HG03103 (cell line): ENCODE results near the gene PTRHD1.
"Not testable (repeated sequence)": the region's sequence is repeated elsewhere in the genome, so short reads cannot be mapped to it uniquely, and the experiment has no call there.

Source experiments
- ATAC-seq: cut with Tn5 transposase; IDR thresholded peaks from one replicate; pipeline ENCODE4 v1.9.1; 2021; ENCODE audit warnings: low read depth; ENCODE audit not compliant: unreplicated experiment

Gene PTRHD1

DNA sequence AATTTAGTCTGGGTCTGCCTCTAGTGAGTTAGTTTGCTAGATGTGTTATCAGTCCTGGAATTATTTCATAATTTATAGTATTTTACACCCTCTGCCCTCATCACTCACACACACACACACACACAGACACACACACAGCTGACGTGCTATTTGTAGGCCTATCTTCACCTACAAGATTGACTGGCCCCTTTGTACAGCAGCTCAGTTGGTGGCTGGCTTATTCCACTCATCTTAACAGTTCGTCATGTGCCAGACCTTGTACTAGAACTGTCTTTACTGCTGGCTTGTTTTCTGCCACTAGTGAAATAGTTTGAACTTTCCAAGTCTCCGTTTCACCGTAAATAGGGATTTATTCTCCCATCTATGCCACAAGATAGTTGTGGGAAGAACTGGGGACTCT, 21.3 kb upstream of the PTRHD1 start:
- no peak for ATAC-seq

DNA sequence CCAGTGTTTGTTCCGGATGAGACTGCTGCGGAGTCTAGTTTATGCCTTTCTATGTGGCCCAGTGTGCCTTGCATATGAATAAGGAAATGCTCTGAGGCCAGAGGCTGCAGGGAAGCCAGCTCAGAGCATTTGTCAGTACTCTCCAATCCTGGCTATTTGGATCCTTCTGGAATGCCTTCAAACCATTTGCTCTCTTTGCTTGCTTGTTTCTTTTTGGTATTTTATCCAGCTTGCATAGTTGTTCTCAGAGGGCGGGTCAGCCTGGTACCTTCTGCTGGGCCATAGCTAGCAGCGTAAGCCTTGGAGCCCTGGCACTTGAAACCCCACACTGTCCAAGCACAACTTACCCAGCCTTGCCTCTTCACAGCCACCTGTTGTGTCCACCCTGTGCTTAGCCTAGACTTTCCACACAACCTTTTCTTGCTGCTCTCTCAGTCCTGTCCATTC, 20.5 kb upstream of the PTRHD1 start:
- no peak for ATAC-seq

DNA sequence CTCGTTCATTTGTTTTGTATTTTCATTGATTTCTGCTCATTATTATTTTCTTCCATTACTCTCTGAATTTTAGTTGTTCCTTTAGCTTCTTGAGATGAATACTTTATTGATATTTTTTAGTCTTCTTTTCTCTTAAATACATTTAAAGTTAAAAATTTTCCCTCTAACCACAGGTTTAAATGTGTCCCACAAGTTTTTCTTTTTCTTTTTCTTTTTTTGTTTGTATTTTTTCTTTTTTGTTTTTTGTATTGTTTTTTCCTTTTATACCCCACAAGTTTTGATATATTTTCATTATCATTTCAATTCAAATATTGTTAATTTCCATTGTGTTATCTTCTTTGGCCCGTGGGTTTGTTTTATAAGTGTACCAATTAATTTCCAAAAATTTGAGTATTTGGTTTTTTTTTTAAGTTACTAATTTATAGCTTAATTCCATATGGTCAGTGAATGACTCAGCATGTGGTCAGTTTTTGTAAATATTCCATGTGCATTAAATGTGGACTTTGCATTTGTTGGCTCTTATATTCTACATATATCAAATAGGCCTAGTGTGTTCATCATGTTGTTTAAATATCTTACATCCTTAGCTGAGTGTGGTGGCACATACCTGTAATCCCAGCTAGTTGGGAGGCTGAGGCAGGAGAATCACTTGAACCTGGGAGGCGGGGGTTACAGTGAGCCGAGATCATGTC, 16.3 kb upstream of the PTRHD1 start:
- ATAC-seq, result no peak

DNA sequence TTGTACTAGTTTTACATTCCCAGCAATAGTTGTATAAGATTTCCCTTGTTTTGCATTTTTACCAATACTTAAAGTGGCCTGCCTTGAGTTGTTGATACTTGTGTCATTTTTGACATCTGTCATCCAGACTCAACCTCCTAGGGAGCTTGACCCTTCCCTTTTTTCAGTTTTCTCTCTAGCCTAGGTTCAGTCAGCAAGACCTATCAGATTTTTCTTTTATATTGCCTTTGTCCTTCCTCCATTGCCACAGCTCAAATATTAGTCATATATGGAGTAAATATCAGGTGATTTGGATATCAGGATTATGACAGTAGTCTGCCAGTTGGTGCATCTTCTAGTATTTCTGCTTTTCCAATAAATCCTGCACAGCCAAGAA, 13.5 kb upstream of the PTRHD1 start:
- no peak for ATAC-seq

DNA sequence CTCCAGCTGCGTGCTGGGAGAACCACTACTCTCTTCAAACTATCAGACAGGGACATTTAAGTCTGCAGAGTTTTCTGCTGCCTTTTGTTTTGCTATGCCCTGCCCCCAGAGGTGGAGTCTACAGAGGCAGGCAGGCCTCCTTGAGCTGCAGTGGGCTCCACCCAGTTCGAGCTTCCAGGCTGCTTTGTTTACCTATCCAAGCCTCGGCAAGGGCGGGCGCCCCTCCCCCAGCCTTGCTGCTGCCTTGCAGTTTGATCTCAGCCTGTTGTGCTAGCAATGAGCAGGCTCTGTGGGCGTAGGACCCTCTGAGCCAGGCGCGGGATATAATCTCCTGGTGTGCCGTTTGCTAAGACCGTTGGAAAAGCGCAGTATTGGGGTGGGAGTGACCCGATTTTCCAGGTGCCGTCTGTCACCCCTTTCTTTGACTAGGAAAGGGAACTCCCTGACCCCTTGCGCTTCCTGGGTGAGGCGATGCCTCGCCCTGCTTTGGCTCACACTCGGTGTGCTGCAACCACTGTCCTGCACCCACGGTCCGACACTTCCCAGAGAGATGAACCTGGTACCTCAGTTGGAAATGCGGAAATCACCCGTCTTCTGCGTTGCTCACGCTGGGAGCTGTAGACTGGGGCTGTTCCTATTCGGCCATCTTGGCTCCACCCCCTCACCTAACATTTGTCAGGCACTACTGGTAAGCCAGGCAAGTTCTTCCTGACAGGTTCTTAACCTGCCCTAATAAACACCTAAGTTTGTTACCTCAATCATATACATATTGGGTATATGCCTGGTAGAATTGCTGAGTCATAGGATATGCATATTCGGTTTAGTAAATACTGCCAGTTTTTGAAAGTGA, 12.8 kb upstream of the PTRHD1 start:
- not testable (repeated sequence) for ATAC-seq

DNA sequence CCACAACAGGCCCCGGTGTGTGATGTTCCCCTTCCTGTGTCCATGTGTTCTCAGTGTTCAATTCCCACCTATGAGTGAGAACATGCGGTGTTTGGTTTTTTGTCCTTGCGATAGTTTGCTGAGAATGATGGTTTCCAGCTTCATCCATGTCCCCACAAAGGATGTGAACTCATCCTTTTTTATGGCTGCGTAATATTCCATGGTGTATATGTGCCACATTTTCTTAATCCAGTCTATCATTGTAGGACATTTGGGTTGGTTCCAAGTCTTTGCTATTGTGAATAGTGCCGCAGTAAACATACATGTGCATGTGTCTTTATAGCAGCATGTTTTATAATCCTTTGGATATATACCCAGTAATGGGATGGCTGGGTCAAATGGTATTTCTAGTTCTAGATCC, 7.3 kb upstream of the PTRHD1 start:
- ATAC-seq, result not testable (repeated sequence)

DNA sequence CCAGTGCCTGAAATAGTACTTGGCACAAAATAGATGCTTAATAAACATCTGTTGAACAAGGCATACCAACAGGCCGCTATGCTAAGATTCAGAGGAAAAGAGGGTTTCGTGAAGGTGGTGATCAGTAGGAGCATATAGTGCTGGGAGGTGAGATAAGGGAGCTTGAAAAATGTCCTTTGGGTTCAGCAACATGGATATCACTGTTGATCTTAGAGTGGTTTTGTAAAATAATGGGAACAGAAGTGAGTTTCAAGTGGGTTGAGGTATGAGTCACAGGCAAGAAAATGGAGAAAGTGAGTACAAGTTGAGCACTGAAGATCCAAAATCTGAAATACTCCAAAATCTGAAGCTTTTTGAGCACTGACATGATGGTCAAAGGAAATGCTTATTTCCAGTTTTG, 4.5 kb upstream of the PTRHD1 start:
- no peak for ATAC-seq

DNA sequence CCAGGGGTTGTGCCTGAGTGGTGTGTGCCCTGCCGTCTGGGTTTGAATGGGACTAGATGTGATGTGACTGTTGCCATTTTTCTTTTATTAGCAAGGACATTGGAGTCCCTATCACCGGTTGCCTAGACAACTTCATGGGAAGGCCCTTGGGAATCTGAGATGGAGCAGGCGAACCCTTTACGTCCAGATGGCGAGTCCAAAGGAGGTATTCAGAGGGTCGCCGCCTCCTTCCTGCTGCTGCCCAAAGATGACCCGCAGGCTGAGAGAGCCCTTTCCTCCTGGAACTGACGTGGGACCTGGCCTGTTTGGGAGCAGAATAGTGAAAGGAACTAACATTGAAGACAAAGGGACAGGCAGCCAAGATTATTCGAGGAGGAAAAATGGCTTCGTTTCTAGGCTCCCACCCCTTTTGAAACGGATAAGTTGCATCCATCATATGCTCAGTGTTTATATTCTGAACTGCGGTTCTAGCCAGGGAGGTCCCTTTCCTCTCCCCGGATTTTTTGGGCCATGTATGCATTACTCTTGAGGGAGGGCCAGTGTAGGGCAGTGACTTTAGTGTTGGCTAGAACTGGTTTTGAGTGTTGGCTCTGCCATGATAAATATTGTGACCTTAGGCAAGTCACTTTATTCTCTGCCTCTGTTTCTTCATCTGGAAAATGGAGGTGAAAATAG, 707 bp upstream of the PTRHD1 start:
- ATAC-seq, result no peak

DNA sequence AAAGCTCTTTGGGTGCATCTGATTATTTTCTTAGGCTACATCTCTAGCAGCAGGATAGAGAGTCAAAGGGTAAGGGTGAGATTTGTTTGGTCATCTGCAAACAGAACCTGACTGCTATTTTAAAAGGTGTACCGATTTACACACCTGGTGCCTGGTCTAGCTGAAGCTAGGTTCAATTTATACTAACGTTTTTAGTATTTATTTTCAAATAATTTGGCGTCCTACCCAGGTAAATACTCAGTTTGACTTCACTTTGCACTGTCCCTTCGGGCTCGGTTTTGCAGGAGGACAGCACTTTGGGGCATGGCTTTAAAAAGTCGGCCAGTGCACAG, 683 bp downstream of the PTRHD1 start:
- ATAC-seq, result no peak

DNA sequence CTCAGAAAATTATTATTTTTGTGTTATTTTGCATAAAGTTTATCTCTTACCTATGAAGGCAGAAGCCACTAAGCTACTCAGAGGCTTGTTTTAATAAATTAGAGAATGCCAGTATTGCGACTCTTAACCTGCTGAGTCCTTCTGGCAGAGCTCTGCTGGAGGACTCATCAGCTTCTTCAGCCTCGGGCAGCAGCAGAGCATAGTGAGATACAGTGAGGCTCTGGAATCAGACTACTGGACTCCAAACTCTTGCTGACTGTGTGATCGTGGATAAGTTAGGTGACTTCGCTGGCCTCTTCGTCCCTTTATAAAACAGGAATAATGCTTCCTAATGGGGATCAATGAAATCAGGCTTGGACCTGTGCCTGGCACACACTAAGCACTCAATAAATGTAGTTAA, 1.7 kb downstream of the PTRHD1 start:
- no peak for ATAC-seq

DNA sequence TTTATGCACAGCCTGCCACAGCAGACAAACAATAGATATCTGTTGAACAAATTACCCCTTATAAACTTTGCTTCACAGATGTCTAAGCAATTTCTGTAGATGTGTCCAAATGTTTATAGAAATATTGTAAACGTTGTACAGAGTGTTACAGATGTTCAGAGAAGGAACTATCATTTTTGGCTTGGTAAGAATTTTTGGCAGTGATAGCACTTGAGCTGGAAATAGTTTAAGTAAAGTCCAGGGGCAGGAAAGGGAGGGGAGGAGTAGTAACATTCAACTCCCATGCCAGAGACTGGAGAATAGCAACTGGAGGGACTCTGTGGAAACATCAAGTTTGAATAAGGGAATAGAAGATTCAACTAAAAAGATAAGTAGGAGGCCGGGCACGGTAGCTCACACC, 4.4 kb downstream of the PTRHD1 start:
- no peak for ATAC-seq

DNA sequence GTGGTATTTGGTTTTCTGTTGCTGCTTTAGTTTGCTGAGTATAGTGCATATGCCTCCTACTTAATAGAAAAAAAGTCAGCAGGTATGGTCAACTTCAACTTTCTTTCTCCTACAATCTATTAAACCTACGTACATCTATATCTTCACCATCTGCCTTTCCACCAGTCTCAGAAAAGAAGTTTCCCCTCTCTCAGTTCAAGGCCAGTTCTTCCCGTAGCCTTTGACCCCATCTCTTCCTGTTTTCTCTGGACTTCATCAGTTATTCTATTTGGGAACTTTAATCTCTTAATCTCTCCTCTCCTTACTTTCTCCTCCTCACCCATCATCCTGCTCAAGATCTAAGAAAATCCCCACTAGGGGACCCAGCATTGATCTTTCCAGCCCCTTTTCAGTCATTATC, 5.7 kb downstream of the PTRHD1 start:
- no peak for ATAC-seq

DNA sequence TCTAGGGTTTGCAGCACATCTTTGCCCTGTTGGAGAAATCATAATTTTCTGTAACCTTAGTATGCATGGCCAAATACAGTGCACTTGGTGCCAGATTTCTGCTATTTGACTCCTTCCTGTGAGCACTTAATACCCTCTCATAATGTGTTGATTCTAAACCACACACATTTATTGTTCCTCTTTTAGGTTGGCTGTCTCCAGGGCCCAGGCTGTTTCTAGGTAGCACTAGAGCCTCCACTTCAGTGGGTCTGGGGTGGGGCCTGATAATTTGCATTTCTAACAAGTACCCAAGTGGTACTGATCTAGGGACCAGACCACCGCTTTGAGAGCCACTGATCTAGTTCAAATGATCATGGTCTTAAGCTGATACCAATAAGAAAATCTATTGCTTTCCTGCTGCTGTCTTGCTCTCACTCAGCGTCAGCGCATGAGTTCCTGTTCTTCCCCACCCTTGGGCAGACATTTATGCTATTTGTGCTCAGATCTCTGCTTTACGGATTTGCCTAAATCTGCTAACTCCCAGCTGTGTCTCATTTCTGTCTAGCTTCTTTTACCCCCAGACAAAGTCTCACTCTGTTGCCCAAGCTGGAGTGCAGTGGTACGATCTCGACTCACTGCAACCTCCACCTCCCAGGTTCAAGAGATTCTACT, 7.4 kb downstream of the PTRHD1 start:
- peak; percentile 82 for ATAC-seq

DNA sequence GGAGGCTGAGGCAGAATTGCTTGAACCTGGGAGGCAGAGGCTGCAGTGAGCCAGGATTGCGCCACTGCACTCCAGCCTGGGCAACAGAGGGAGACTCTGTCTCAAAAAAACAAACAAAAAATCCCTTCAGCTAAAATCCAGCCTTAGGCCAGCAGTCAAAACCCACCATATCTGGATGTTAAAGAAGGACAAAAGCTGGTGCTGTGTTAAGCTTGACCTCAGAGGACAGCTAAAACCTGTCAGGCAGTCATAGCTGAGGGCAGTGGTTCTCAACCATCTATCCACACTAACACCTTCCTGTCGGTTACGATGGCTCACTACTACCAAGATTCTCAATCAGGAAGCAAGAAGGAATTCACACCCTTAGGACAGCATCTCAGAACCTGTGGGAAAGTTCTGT, 9.6 kb downstream of the PTRHD1 start:
- ATAC-seq, result no peak

DNA sequence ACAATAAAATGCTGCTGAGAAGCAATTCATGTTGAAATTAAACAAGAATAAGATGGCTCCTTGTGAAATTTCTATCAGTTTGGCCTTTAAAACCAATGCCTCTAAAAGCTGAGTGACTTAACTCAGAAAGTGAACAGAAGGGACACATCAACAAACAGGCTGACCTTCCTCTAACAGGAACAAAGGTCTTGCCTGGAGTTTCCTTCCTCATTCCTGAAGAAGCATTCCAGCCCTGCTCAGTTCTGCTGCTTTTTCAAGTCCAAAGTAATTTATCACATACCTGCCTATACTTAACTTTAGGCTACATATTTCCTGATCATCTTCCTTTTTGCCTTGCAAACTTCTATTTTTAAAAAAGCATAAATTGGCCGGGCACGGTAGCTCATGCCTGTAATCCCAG, 14.1 kb downstream of the PTRHD1 start:
- no peak for ATAC-seq

DNA sequence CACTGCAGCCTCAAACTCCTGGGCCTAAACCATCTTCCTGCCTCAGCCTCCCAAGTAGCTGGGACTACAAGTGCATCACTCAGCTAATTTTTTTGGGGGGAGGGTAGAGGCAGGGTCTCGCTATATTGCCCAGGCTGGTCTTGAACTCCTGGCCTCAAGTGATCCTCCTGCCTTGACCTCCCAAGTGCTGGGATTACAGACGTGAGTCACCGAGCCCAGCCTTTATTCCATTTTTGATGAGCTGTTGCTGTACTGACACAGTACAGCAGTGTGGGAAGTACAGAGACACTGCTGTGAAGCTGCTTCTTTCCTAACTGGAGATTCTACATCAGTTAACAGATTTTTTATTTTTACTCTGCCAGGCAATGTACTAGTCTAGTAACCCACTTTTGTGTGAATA, 18.8 kb downstream of the PTRHD1 start:
- ATAC-seq, result no peak

DNA sequence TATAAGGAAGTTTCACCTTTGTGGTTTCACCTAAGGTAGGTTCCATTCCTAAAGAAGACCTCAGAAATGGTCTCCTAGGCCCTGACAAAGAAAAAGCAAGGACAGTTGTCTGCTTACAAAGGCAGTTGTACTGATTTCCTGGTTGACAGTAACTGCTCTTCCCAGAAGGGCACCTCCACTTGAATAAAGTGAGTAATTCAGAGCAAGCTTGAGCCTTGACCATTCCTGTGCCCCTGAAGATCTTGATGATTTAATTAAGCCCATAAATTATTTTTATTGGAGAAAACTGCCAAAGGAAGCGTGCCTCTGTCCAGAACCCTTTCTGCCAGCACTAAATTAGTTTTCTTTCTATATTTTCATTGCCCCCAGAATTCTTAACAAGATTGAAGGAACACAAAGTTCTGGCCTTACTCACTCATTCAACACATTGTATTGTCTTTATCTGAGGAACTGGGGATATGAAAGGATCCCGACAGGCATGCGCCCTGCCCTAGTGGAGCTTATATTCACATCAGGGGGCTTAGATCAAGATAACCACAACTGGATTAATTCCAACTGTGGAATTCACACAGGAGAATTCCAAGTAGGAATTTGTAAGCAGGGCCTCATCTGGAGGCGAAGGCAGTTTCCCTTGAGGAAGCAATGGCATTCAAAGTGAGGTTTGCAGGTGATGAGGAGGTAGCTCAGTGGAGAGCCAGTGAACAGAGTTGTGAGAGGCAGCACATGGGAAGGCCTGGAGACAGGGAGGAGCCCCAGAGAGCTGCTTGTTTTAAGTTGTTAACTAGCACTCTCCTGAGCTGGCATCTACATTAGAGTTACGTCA, 21.2 kb downstream of the PTRHD1 start:
- ATAC-seq, result no peak

DNA sequence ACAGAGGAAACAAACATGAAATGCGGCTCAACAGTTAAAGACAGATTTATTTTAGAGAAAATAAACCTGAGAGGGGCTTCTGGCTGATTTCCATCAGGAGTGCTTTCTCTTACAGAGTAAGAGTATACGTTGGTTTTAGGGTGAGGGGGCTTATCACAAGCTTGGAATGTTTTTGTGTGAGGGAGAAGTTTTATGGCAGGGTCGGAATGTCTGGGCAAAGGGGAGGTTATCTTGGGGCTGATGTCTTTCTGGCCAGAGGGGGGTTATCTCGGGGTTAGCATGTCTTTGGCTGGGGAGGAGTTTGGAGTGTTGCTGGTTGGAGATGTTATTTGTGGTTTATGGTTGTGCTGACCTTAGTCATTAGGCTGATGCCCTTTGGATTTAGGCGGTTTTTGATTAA, 22.1 kb downstream of the PTRHD1 start:
- ATAC-seq, result no peak

DNA sequence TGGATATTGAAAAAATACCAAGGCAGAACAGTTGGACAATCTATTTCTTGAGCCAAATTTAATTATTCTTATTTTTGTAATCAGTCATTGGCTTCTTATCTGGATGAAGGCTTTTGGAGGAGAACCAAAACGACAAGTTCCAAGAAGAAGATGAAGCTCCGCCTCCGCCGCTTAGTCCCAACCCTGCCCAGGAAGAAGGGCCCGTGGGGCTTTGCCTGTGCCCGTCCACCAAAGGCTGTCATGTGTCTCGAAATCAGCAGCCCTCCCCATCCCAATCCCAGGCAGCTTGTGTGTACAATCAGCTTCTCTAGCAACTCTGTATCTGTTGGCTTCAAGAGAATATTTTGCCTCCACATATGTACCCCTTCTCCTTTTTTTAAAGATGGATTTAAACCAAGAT, 24.6 kb downstream of the PTRHD1 start:
- no peak for ATAC-seq

DNA sequence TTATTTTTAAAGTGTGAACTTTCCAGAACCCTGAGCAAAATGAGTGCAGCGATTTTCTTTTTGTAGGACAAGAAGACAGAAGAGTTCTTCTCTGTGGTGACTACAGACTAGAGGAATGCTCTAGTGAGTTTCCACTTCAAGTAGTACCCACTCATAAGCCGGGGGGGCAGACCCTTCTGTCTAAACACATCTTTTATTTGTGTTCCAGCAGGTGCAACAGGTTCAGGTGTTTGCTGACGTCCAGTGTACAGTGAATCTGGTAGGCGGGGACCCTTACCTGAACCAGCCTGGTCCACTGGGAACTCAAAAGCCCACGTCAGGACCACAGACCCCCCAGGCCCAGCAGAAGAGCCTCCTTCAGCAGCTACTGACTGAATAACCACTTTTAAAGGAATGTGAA, 25.2 kb downstream of the PTRHD1 start:
- ATAC-seq, result no peak
